HG03097 (cell line): ENCODE results near the gene TIMP2.
"Not testable (repeated sequence)": the region's sequence is repeated elsewhere in the genome, so short reads cannot be mapped to it uniquely, and the experiment has no call there.

Experiments used
- ATAC-seq: cut with Tn5 transposase; IDR thresholded peaks from one replicate; pipeline ENCODE4 v1.9.1; 2021; ENCODE audit not compliant: unreplicated experiment, low FRiP score

The TIMP2 gene

DNA sequence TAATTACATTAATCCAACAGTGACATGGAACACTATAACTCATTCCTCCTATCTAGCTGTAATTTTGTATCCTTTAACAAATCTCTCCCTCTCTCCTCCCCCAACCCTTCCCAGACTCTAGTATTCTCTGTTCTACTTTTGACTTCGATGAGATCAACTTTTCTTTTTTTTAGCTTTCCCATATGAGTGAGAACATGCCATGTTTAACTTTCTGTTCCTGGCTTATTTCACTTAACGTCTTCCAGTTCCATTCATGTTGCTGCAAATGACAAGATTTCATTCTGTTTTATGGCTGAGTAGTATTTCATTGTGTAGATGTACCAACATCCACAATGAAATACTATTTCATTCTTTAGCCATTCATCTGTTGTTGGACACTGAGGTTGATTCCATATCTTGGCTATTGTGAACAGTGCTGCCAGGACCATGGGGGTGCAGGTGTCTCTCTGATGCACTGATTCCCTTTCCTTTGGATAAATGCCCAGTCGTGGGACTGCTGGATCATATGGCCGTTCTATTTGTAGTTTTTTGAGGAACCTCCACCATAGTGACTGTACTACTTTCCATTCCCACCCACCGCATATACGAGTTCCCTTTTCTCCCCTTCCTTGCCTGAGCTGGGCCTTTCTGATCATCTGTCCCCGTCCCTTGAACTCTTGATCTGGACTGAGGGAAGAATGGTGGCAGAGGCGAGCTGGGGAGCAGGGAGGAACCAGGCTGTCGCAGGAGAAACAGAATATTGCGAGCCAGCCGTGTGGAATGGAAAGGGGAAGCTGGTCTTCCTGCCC, 14.5 kb downstream of the TIMP2 start:
- no peak for ATAC-seq

DNA sequence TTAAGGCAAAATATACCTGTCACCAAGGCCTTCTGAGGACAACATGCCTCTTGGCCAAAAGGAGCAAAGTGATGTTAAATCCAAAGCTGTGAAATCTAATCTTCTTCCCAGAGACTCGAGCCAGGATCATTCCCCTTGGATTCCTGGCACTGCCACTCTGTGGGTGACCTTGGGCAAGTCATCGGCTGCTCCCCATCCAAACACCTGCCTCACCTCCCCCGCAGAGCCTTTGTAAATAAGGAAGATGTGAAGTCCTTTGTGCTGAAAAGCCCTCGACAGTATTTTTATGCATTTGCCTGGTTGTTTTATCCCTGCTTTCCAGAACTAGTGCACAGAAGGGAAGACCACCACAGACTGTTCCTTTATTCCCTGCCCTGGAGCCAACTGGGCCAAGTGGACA, 16.8 kb downstream of the TIMP2 start:
- no peak for ATAC-seq

DNA sequence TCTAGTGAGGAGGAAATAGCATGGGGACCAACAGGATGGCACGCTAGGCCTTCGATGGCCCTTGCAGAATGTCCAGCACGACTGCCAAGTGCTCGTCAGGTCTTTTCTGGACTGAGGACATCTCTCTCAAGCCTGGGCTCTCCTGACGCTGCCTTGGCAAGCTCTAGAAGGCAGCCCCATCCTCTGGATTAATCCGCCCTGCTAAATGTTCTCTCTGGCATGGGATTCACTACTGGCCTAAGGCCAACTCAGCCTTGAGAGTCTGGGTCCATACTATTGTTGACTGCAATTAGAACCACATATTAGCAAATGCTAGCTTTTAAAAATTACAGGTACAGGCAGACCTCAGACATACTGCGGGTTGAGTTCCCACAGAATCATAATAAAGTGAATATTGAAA, 19.6 kb downstream of the TIMP2 start:
- no peak for ATAC-seq

GRCh38 chr17:78905116-78905515, 20.1 kb downstream of the TIMP2 start:
- ATAC-seq = no peak

DNA sequence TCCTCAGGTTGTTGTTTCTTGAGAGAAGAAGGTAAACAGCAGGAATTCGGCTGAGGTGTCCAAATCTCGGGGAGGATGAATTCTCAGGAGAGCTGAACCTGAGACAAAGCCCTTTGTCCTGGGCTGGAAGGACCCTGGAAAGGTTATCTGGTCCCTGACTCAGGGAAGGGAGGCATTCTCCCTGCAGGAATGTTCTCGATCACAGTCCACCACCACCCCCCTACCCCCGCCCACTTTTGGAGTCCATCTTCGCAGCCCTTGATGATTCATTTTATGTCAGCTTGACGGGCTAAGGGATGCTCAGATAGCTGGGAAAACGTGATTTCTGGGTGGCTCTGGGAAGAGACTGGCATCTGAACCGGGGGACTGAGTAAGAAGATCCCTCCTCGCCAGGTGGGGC, 20.8 kb downstream of the TIMP2 start:
- no peak for ATAC-seq

- no peak for ATAC-seq
Measured at GRCh38 chr17:78903101-78903779, 21.9 kb downstream of the TIMP2 start, which contains the start of gene CEP295NL. Gene CEP295NL, minus strand, starts transcription at chr17:78903201. Its CDS starts 1,373 bp downstream, at chr17:78901828.

GRCh38 chr17:78902231-78902630, 23.0 kb downstream of the TIMP2 start:
- not testable (repeated sequence) for ATAC-seq

DNA sequence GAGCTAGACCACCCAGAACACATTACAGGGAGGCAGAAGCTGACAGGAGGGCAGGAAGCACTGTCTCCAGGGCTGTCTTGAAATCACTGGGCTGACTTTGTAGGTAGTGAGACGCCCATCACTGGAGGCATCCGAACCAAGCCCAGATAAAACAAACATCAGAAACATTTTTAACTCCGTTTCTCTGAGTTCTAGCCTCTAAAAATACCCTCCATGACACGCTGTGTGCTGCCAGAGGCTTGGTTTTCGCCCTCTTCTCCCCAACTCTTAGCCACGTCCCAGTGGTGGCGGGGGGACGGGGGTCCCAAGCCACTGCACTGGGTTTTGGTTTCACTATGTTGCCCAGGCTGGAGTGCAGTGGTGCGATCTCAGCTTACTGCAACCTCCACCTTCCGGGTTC, 23.4 kb downstream of the TIMP2 start:
- no peak for ATAC-seq

GRCh38 chr17:78900816-78901215, 24.4 kb downstream of the TIMP2 start:
- no peak for ATAC-seq

DNA sequence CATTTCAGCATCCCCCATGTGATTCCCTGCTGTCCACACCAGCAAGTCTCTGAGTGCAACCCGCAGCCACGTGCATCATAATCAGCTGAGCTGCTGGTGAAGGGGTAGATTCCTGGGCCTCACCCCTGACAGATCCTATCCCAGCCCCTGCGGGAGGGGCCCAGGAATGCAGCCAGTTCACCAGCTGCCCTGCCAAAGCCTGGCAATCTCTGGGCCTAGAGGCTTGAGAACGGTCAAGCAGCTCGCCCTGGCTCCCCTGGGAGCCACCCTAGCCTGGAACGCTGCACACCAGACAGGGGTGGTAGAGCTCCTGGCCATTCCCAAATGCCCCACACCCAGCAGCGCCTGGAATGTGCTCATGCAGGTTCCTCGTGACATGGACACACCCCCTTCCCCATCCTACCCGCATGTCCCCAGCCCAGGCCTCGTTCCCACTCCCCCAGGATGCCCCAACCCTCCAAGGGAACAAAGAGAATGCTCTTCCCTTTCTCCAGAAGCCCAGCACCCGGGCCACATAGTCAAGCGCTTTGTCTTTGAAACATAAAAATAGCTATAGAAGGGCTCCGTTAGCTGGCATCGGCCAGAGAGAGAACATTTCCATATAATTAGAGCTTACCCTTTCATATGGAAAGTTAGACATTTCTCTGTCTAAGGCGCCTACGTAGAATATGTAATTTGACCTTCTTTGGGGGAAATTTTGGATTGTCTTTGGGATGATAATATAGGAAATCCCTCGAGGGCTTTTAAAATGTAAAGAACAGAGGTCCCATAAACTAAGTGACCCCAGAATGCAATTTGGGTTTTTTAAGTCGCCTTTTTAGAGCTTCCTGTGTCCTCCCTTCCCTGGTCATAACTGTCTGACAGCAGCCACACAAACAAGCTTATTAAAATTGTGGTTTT, 25.6 kb downstream of the TIMP2 start:
- ATAC-seq = no peak

- ATAC-seq = no peak
Measured at GRCh38 chr17:78898947-78899346, 26.2 kb downstream of the TIMP2 start.

- no peak for ATAC-seq
Measured at GRCh38 chr17:78898075-78898836, 26.9 kb downstream of the TIMP2 start.

- ATAC-seq = no peak
Measured at GRCh38 chr17:78897664-78898047, 27.5 kb downstream of the TIMP2 start.

DNA sequence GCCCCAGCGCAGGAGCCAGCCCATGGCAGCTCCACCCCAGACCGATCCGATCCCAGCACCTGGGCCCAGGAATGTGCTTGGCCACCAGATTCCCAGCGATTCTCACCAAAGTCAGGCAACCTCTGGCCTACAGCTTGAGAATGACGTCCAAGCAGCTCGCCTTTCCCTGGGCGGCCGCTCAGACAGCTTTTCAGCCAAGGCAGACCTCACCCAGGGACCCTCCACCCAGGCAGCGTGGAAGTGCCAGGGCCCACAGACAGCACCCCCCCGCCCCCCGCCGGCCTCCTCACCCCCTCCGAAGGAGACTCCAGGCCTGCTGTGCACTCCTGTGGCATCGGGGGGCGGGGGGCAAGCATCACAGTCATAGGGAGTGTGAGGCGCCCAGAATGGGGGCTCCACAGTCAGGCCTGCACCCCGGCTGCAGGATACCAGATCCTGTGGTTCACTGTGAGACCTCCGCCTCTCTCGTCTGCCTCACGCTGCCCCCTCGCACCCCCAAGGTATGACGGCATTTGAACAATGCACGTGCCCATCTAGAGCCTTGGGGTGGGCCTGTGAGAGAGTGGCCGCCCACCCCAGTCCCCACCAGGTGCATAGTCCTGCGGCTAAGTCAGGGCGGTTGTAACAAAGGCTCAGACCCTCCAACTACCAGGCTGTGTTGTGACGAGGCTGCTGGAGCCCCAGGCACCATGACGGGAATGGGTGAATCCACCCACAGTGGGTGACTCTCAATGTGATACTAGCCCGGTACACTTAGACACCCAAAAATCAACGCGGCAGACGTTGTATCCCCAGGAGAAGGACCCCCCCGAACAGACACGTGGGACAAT, 28.1 kb downstream of the TIMP2 start:
- ATAC-seq = no peak

DNA sequence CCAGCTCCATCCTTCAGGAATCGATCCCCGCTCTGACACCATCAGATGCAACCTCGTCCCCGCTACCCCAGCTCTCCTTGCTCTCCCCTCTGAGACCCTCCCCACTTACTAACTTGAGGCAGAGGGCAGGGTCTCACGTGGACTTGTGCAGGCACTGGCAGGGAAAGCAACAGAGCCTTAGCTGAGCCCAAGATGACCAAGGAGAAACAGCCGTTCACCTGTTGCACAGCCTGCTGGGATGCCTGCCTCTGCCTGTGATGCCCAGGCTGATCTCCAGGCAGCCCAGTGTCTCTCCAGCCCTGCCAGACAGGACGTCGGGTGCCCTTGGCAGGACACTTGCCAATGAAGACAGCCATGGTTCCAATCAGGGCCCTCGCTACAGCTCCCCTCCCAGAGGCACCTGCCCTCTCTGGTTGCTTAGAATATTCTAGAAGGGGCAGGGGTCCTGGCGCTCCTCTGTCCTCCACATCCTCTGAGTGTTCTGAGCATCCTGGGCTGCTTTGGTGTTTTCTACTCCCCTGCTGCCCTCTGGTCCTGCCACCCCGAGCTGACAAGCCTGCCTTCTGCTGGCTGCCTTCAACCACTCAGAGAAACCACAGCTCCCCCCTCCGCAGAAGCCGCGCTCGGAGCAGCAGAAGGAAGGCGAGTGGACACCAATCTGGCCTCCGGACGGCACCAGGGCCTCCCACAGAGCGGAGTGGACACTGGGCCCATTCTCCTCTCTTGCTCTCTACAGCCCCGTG, 28.9 kb downstream of the TIMP2 start:
- ATAC-seq = no peak

DNA sequence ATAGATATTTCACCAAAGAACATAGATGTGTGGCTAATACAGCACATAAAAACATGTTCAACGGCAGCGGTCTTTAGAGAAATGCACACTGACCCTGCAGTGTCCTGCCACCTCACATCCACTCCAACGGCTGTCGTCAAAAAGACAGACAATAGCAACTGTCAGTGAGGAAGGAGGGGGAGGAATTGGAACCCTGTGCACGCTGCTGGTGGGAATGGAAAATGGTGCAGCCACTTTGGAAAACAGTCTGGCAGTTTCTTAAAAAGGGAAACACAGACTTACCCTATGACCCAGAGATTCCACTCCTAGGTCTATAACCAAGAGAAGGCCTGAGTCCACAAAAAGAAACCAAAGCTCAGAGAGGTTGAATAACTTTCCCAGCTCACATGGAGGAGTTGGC, 29.9 kb downstream of the TIMP2 start:
- ATAC-seq = no peak

GRCh38 chr17:78893684-78894083, 31.5 kb downstream of the TIMP2 start:
- ATAC-seq = no peak

DNA sequence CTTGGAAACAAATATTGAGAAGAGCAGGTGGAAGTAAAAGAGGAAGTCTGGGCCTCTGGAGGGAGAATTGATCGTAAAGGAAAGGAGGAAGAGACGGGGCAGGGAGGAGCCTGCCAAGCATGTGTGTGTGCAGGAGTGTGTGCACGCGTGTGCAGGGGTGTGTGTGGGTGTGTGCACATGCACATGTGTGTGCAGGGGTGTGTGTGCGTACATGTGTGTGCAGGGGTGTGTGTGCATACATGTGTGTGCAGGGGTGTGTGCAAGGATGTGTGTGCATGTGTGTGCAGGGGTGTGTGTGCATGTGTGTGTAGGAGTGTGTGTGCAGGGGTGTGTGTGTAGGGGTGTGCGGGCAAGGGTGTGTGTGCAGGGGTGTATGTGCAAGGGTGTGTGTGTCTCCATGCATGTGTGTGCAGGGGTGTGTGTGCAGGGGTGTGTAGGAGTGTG, 32.2 kb downstream of the TIMP2 start:
- no peak for ATAC-seq

- no peak for ATAC-seq
Measured at GRCh38 chr17:78892520-78892919, 32.7 kb downstream of the TIMP2 start.
